ENCODE data around the gene PGGHG. TPM values are rescaled to one million over a fixed set of nuclear protein-coding genes. Genes with fewer than 3 reads are reported as not detected.
"Not testable (repeated sequence)": the region's sequence is repeated elsewhere in the genome, so short reads cannot be mapped to it uniquely, and the experiment has no call there.

The PGGHG gene
- total RNA-seq, 1 donor from 2014 or later = 13.1 TPM

- no peak for TF ChIP-seq CTCF (conservative IDR thresholded peaks at IDR 0.05; ENCODE audit: low read depth, low read length)
- no peak for DNase-seq (ENCODE audit: low read depth)
- H3K4me3 ChIP-seq (ENCODE audit: low read depth, low read length) = no peak overlapping the region
Measured at GRCh38 chr11:282171-282570, 6.8 kb upstream of the PGGHG start.

- no peak for TF ChIP-seq CTCF (conservative IDR thresholded peaks at IDR 0.05; ENCODE audit: low read depth, low read length)
- DNase-seq (ENCODE audit: low read depth) = no peak
- H3K4me3 ChIP-seq (ENCODE audit: low read depth, low read length) = no peak overlapping the region
Measured at GRCh38 chr11:282630-283360, 6.1 kb upstream of the PGGHG start.

GRCh38 chr11:283405-284104 is 5.4 kb upstream of the PGGHG start:
- no peak for TF ChIP-seq CTCF (conservative IDR thresholded peaks at IDR 0.05; ENCODE audit: low read depth, low read length)
- H3K4me3 ChIP-seq (ENCODE audit: low read depth, low read length) = no peak overlapping the region
- DNase-seq (ENCODE audit: low read depth) = no peak

GRCh38 chr11:284105-285020 is 4.6 kb upstream of the PGGHG start:
- TF ChIP-seq CTCF (conservative IDR thresholded peaks at IDR 0.05; ENCODE audit: low read depth, low read length) = no peak
- no peak for DNase-seq (ENCODE audit: low read depth)

GRCh38 chr11:285021-285893 is 3.7 kb upstream of the PGGHG start:
- no peak for TF ChIP-seq CTCF (conservative IDR thresholded peaks at IDR 0.05; ENCODE audit: low read depth, low read length)

More at GRCh38 chr11:284105-285020, 4.6 kb upstream of the PGGHG start:
- H3K4me3 ChIP-seq (ENCODE audit: low read depth, low read length) = no peak overlapping the region

GRCh38 chr11:285894-286220 is 3.1 kb upstream of the PGGHG start:
- H3K4me3 ChIP-seq (ENCODE audit: low read depth, low read length) = no peak overlapping the region
- DNase-seq (ENCODE audit: low read depth) = no peak
- TF ChIP-seq CTCF (conservative IDR thresholded peaks at IDR 0.05; ENCODE audit: low read depth, low read length) = no peak

More at GRCh38 chr11:285021-285893, 3.7 kb upstream of the PGGHG start:
- H3K4me3 ChIP-seq (ENCODE audit: low read depth, low read length) = no peak overlapping the region
- no peak for DNase-seq (ENCODE audit: low read depth)

GRCh38 chr11:286977-287820 is 1.7 kb upstream of the PGGHG start:
- not testable (repeated sequence) for DNase-seq (ENCODE audit: low read depth)
- peak overlapping the region; percentile 55 for H3K4me3 ChIP-seq (ENCODE audit: low read depth, low read length)

All from epithelial cell of proximal tubule (primary cell).